HG03575 (cell line): ENCODE results near the gene CYP3A4.
"Not testable (repeated sequence)": the region's sequence is repeated elsewhere in the genome, so short reads cannot be mapped to it uniquely, and the experiment has no call there.

Experiments used
- ATAC-seq: cut with Tn5 transposase; IDR thresholded peaks from one replicate; pipeline ENCODE4 v1.9.1; 2021; ENCODE audit not compliant: unreplicated experiment, insufficient number of reproducible peaks, low FRiP score; ENCODE audit errors: extremely low read depth

CYP3A4 gene

DNA sequence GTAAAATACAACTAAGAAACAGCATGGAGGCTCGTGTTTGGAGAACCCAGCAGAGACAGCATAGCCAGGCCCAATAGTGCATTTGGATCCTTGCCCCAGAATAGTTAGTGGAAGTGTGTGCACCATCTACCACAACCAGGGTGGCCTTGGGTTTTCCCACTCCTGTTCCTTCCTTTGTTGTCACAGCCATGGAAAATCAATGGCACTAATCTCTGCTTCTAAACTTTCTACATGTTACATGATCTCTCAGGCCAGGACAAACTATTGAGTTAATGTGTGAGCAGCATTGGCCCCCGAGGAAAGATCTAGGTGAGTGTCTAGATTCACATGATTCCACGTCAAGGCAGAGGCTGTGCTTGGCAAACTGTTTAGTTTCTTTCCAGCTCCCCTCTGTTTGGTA lies 51.0 kb downstream of the CYP3A4 start:
- no peak for ATAC-seq

DNA sequence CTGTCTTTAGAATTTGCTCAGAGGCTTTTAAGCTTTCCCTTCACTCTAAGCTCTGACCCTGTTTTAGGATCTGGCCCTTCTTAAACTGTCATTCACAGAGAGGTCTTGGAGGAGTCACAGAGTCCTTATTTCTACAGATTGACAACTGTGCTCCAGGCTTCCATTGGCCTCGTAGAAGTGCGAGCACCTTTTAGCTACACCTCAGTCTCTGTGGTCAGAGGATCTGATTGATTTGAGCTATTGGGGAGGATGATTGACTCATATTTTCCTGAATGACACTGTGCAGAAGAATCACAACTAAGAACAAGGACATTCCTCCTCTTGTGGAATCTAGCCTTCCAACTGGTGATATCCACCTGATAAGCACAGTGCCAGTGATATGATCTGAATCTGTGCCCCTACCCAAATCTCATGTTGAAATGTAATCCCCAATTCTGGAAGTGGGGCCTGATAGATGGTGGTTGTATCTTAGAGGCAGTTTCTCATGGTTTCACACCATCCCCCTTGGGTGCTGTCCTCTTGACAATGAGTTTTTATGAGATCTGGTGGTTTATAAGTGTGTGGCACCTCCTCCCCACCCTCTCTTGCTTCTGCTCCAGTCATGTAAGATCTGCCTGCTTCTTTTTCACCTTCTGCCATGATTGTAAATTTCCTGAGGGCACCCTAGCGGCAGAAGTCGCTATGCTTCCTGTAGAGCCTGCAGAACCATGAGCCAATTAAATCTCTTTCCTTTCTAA lies 52.2 kb downstream of the CYP3A4 start:
- ATAC-seq = no peak

DNA sequence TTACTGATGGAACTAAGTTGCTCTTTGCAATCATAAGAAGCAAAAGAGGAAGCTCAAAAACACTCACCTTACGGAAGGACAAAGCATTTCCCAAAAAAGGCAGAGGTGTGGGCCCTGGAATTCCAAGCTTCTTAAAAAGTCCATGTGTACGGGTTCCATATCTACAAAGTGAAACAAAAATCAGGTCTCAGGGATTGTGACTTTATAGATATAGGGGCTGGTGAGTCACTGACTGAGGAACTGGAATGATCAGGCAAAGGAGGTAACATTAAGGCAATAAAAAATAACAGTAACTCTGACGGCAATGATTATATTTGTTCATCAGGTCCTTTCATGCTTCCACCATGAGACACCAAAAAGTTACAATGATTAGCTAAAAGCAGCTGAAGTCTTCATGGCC lies 53.0 kb downstream of the CYP3A4 start:
- ATAC-seq = no peak

DNA sequence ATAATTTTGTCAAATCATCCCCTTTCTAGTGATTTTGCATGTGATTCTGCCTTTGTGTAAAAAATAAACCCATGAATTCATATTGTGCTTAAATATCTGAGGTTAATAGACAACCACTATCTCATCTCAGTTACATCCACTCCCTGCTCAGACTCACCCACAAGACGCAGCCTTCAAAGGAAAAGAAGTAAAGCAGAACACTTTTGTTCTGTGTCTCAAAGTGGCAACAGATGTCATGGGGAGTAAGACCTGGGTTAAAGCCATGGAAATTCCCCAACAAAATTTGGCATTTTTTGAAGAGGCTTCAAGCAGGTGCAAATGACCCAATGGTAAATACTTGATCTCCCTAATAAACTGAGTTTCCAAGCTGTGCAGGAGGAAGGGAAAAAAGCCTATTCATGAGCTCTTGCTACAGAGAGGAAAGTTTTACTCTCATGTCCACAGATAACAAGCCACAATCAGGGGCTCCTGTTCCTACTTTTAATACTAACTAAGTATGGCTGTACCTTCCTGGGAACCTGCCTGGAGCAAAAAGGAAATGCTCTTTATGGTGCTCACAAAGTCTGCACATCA lies 53.7 kb downstream of the CYP3A4 start:
- ATAC-seq = no peak

DNA sequence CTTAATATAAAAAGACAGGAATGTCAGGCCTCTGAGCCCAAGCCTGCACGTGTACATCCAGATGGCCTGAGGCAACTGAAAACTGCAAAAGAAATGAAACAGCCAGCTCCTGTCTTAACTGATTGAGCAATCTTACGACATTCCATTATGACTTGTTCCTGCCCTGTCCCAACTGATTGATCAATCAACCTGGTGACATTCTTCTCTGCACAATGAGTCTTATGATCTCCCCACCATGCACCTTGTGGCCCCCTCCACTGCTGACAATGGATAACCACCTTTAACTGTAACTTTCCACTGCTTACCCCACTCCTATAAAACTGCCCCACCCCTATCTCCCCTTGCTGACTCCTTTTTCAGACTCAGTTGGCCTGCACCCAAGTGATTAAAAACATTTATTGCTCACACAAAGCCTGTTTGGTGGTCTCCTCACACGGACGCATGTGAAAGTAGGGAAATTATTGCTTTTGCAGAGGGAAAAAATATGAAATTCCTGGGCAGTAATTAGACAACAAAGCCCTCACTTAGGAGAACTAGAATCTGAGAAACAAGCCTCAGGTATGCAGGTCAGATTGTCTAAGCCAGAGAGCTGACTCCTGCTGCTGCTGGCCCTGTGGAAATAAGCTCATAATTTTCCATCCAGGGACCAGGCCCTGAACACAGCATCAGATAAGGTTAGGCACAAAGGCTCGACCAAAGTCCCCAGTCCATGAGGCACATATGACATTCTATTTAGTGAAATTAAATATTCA lies 54.3 kb downstream of the CYP3A4 start:
- ATAC-seq = no peak

DNA sequence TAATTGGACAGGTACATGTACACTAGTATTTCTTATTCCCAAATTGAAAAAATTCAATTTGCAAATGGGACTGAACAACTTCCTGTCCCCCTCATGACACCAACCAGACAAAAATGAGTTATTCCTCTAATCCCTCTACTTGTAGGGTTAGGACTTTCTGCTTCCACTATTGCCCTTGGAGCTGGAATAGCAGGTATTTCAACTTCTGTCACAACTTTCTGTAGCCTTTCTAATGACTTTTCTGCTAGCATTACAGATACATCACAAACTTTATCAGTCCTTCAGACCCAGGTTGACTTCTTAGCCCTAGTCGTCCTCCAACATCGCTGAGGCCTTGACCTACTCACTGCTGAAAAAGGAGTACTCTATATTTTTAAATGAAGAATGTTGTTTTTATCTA lies 55.4 kb downstream of the CYP3A4 start:
- ATAC-seq = no peak

DNA sequence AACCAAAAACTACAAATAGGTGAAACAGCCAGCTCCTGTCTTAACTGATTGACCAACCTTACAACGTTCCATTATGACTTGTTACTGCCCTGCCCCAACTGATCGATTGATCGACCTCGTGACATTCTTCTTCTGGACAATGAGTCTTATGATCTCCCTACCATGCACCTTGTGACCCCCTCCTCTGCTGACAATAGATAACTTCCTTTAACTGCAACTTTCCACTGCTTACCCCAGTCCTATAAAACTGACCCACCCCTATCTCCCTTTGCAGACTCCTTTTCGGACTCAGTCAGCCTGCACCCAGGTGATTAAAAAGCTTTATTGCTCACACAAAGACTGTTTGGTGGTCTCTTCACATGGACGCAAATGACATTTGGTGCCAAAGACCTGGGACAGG lies 60.8 kb downstream of the CYP3A4 start:
- ATAC-seq = not testable (repeated sequence)

DNA sequence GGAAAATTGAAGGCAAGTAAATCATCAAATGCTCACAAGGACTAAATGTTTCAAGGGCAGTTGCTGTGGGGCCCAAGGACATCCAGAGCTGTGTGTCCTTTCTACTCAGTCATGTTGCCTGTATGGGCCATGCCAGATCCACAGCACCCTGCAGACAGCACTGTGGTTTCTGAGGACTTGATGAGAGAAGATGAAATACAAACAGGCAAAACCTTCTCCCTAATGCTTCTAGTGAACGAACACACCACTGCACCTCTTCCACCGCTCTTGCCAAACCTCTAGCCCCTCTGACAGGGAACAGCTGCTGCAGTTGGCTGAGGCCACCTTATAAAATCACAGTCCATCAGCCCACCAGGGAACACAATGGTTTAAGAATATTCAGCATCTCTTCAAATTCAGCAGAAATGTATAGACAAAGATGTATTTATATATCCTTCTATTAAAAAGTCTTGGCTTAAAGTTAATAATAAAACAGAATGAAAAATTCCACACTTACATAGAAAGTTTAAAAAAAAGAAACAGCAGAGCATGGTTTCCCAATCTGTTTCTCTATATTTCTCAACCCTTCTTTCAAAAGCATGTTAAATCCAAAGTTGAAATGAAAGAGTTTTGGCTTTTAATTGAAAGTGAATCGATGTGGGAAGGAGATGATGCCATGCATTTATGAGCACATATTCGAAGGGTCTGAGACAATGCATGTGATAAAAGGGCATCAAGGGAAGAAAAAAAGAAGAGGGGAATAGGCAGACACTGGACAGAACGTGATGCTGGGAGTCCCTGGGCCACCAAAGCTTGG lies 63.0 kb downstream of the CYP3A4 start:
- no peak for ATAC-seq

DNA sequence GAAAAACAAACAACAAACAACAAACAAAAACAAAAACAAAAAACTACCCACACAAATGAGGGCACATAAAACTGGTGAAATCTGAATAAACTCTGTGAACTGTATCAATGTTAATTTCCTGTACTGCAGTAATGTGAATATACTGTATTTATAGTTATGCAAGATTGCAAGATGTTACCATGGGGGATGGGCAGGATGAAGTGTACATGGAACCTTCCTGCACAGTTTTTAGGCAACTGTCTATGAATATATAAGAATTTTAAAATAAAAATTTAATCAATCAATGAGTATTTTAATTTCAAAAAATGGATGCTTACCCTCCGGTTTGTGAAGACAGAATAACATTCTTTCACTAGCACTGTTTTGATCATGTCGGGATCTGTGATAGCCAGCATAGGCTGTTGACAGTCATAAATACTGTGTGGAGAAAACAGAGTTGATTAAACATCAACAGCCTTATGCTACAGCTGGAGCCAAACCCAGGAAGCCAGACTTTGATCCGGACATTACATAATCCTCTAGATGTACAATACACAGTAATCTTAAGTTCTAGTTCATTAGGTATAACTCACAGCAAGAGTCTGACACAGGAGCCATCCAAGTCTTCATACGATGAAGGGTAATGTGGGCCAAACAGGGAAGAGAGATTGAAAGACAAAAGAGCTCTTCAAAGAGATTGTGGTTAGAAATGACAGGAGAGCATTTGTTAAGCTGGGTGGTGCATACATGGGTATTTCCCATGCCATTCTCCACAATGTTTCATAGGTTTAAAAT lies 63.8 kb downstream of the CYP3A4 start:
- no peak for ATAC-seq

DNA sequence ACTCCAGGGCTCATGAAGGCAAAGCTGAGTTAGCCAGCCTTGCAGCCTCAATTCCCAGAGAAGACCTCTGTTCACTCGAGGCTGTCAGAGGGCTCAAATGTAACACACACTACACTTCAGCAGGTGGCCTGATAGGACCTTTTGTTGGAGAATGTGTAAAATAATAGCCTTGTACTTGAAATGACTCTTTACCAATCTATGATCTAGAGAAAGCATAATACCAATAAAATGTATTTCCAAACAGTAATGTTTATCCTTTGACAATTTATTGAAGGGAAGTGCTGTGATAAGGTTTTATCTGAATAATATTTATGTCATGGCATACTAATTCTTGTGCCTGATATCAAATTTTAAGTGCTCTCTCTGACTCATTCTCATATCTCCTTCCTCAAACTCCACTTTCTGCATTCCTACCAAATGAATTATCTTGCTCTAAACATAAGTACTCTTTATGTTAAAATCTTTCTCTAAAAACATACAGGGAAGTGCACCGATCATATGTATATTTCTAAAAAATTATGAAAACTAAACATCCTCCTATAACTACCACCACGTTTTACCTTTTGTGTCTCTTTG lies 69.9 kb downstream of the CYP3A4 start:
- no peak for ATAC-seq

DNA sequence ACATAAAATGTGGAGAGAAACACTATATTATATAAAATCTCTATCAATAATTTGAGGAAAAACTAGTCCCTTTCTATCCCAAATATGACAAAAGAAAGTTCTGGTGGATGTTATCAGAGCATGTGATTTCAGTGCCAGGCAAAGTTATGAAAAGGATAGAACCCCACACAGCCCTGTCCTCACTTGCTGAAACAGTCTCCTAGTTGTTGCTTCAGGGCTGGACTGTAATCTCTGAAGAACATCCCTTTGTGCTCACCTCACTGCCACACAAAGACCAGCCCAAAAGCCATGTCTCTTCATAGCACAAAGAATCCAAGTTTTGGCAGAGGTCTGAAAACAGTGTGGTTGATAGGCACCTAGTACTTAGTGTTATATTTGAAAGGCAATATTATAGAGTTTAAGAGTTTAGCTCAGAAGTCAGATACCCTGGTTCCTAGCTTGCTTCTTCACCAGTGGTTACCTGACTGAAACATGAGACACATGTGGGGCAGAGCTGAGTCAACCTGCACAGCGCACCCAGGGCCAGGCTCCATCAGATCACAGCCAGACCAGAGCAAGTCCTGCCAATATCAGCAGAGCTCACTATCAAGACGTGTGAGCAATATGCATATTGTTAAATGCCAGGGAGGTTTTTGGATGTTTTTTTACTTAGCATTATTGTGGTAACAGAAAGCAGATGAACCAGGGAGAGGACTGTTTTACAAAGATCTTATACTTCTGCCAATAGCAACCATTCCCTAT lies 74.0 kb downstream of the CYP3A4 start:
- ATAC-seq = no peak

DNA sequence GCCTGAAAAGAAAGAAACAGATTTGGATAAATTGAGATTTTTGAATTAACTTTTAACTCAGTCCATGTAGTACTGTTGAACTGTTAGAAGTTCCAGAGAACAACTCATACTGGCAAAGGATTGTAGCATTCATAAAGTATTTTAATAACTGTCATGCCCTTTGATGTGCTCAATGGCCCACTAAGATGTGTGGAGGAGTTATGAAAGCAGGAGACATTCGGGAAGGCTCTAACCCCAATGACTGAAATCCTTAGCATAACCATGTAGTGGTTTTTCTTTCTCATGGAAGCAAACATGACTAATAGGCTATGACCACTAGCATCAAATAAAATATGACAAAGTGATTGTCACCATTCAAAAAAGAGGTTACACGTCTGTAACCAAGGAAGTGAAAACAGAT lies 74.7 kb downstream of the CYP3A4 start:
- ATAC-seq = no peak

DNA sequence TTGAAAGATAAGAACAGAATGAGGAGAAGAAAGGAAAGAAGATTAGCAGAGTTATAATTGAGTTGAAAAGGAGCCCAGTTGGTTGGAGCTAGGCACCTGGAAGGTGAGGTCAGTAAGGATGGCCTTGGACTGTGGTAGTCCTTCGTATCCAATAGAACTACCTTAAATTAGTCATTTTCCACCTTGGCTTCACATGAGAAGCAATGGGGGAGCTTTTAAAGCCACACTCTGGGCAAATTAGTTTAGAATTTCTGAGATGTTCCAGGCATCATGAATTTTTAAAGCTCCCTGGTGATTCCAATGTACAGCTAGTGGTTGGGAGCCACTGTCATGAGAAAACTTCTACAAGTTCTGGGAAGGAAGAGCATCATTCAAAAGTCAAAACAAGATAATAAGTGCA lies 76.9 kb downstream of the CYP3A4 start:
- no peak for ATAC-seq
